Stimulated activated CD4-positive, alpha-beta T cell treated with anti-CD3 and anti-CD28 coated beads, Interleukin-1b, Interleukin-23, amount 100 ng/mL, for 4 hours (primary cell): Measurements from ENCODE around the gene CITED1.

ENCODE experiments used
- DNase-seq, 2 donors: peaks; one replicate each; pipeline ENCODE4 v3.0.0-alpha.2; 2020; ENCODE audit warnings: low read depth in 2 of 2

The CITED1 gene

GRCh38 chrX:72308566-72309296 lies 3.0 kb upstream of the CITED1 start:
- no peak for DNase-seq

GRCh38 chrX:72308209-72308565 lies 2.5 kb upstream of the CITED1 start:
- DNase-seq, result no peak

GRCh38 chrX:72307646-72308051 lies 1.9 kb upstream of the CITED1 start:
- no peak for DNase-seq

- no peak for DNase-seq
Measured at GRCh38 chrX:72306851-72307645, 1.3 kb upstream of the CITED1 start.

GRCh38 chrX:72306085-72306801 lies 529 bp upstream of the CITED1 start:
- no peak for DNase-seq

GRCh38 chrX:72304877-72305276 lies 837 bp downstream of the CITED1 start:
- no peak for DNase-seq

- DNase-seq, result no peak
Measured at GRCh38 chrX:72301781-72302180, 3.9 kb downstream of the CITED1 start.

GRCh38 chrX:72299891-72300630 lies 5.7 kb downstream of the CITED1 start:
- no peak for DNase-seq

- DNase-seq, result no peak
Measured at GRCh38 chrX:72297953-72298730, 7.6 kb downstream of the CITED1 start.

- DNase-seq, result no peak
Measured at GRCh38 chrX:72296991-72297390, 8.7 kb downstream of the CITED1 start.

- DNase-seq, result no peak
Measured at GRCh38 chrX:72295745-72296144, 10.0 kb downstream of the CITED1 start.

- DNase-seq, result no peak
Measured at GRCh38 chrX:72294497-72294896, 11.2 kb downstream of the CITED1 start.

- no peak for DNase-seq
Measured at GRCh38 chrX:72282302-72282701, 23.4 kb downstream of the CITED1 start.

- DNase-seq, result no peak
Measured at GRCh38 chrX:72280321-72280845, 25.3 kb downstream of the CITED1 start.

- DNase-seq, result no peak
Measured at GRCh38 chrX:72276478-72276953, 29.2 kb downstream of the CITED1 start.

- no peak for DNase-seq
Measured at GRCh38 chrX:72274526-72274925, 31.2 kb downstream of the CITED1 start.

- no peak for DNase-seq
Measured at GRCh38 chrX:72273718-72274117, 32.0 kb downstream of the CITED1 start.

- no peak for DNase-seq
Measured at GRCh38 chrX:72272868-72273267, 32.8 kb downstream of the CITED1 start.

- no peak for DNase-seq
Measured at GRCh38 chrX:72271812-72272211, 33.9 kb downstream of the CITED1 start.

GRCh38 chrX:72271091-72271788 lies 34.5 kb downstream of the CITED1 start:
- no peak for DNase-seq
